C4-2B (cell line): ENCODE measurements around the gene TULP3.

ENCODE experiments used
- H3K27ac ChIP-seq: fragments of 450-650 bp; 2 replicates; pipeline ENCODE4 v1.5.1; 2017
- ZFX ChIP-seq: fragments of 450-650 bp; IDR thresholded peaks from 2 replicates; pipeline ENCODE4 v1.6.1; 2017
- TF ChIP-seq, protein P1 (sequence below): fragments of 450-650 bp; conservative IDR thresholded peaks from 2 replicates; pipeline ENCODE4 v1.5.1; 2017; ENCODE audit warnings: mild to moderate bottlenecking

TULP3 gene

DNA sequence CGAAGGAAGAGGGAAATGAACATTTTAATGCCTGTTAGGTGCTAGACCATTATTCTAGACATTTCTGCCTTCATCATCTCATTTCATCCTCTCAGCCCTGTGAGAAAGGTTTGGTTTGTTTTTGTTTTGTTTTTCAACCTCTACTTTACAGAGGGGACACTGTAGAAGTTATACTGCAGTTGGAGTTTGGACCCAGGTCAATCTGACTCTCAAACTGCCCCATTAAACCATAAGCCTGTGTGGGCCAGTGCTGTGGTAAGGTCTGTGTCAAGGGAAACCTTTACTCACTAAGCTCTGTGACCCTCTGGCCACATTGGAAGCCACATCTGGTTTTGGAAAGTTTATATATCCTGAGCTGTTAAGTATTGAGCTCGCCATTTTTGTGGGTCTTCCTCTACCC is 77.0 kb downstream of the TULP3 start:
- H3K27ac ChIP-seq: no peak overlapping the region
- TF ChIP-seq, protein P1, sequence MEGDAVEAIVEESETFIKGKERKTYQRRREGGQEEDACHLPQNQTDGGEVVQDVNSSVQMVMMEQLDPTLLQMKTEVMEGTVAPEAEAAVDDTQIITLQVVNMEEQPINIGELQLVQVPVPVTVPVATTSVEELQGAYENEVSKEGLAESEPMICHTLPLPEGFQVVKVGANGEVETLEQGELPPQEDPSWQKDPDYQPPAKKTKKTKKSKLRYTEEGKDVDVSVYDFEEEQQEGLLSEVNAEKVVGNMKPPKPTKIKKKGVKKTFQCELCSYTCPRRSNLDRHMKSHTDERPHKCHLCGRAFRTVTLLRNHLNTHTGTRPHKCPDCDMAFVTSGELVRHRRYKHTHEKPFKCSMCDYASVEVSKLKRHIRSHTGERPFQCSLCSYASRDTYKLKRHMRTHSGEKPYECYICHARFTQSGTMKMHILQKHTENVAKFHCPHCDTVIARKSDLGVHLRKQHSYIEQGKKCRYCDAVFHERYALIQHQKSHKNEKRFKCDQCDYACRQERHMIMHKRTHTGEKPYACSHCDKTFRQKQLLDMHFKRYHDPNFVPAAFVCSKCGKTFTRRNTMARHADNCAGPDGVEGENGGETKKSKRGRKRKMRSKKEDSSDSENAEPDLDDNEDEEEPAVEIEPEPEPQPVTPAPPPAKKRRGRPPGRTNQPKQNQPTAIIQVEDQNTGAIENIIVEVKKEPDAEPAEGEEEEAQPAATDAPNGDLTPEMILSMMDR: no peak
- no peak for TF ChIP-seq ZFX

DNA sequence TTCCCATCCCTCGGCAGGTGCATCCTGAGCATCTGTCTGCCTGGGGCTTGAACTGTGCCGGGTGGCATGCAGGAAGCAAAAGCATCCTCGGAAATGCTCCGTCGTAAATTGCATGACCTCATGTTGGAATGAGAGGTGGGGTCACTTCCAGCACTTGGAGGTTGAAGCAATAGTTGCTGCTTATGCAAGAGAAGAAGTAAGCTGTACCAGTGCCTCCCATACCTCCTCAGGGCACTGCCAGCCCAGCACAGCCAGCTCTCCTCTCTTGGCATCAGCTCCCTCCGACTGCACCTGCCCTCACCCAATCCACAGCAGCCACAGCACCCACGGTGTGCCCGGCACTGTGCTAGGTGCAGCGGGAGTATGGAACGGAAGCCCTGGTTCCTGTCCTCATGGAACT is 80.1 kb downstream of the TULP3 start:
- no peak for TF ChIP-seq ZFX
- TF ChIP-seq, protein P1: no peak

DNA sequence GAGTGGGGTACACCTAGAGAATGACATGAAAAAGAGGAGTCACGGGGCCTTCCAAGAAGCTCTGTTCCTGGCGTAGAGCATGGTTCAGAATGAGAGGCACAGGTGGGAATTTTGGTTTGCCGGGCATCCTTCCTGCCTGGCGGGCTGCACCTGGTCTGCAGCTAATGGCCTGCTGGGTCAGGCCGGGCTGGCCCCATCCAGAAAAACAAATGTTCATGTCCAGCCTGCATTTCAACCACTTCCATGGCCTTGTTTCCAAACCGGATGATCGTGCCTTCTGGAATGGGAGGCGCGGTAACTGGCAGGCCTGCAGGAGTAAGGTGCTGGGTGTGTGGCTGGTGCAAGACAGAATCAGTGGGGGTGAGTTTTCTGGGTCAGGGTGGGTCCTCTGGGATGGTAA is 82.9 kb downstream of the TULP3 start:
- TF ChIP-seq, protein P1: no peak
- no peak for TF ChIP-seq ZFX
- no peak overlapping the region for H3K27ac ChIP-seq

More for the DNA sequence above, 80.1 kb downstream of the TULP3 start:
- no peak overlapping the region for H3K27ac ChIP-seq

DNA sequence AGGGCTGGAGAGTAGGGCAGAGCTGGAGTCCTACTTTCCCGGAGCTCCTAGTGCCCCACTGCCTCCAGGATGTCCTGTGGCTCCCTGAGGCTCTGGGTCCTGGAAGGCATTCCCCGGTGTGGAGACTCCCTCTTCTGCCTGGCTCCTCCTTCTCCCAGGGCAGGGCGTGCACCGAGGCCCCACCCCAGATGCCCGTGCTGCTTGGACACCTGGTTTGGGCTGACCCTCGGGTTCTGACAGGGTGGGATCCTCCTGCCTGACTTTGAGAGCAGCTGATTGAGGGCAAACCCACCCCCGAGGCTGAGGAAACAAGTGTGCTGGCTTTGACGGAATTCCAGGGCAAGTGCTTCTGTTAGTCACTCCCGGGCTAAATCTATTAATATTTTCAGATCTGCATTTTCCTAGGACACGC is 83.9 kb downstream of the TULP3 start:
- no peak for TF ChIP-seq ZFX
- H3K27ac ChIP-seq: no peak overlapping the region

DNA sequence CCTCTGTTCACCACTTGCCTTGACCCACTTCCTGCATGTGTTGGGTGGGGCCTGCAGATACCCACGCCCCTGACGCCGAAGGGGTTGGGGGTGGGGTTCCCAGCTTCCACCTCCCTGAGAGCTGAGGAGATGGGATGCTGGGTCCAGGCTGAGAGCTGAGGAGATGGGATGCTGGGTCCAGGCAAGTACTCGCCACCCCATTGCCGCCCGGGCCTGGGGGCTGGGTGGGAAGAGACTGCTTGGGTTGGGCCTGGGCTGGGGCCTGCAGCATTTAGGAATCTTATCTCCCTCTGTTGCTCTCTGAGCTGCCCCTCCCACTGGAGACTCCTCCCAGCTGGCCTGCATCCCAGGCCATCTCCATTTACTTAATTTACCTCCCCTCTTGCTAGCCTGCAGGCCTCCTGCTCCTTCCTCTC is 85.9 kb downstream of the TULP3 start:
- H3K27ac ChIP-seq: no peak overlapping the region
- TF ChIP-seq, protein P1: no peak
- TF ChIP-seq ZFX: no peak

DNA sequence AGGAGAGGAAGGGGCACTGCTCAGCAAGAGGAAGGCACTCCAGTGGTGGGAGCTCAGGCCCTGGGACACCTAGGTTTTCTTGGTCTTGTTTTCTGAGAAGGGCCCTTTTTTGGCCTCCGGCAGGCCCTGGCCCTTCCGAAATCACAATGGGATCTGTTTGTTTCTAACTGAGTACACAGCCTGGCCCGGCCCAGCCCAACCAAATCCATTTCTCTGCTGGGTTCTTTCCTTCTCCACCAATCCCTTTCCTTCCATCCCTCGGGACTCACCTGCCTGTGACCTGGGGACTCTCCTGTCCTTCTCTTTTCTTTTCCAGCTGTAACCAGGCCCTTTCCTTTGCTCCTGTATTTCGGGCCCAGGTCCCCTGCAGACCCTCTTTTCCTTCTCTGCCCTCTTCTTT is 87.1 kb downstream of the TULP3 start:
- TF ChIP-seq, protein P1: no peak
- no peak for TF ChIP-seq ZFX
- no peak overlapping the region for H3K27ac ChIP-seq

DNA sequence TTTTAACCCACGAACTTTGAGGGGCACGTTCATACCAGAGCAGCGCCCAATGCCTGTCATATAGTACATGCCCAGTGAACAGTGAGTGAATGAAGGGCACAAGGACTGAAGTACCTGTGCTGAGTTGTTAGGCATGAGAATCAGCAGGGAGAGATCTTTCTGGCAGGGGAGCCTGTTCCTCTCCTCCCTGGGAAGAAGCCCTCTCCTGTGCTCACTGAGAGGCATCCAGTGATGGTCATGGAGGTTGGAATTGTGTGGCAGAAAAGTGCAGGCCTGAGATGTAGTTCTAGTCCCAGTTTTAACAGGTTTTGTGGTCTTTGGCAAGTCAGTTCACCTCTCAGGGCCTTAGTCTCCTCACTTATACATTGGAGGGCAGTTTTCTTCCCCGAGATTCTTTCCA is 89.1 kb downstream of the TULP3 start:
- TF ChIP-seq, protein P1: no peak
- TF ChIP-seq ZFX: no peak
- no peak overlapping the region for H3K27ac ChIP-seq

DNA sequence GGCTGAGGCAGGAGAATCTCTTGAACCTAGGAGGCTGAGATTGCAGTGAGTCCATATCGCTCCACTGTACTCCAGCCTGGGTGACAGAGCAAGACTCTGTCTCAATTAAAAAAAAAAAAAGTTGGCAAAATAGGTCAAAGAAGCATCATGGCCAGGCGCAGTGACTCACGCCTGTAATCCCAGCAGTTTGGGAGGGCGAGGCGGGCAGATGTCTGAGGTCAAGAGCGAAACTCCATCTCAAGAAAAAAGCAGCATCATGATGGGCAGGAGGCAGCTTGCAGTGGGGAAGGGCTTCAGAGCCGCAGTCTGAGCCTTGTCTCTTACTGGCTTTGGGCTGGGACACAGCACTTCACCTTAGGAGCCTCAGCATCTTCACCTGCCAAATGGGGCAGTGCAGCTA is 89.9 kb downstream of the TULP3 start:
- no peak overlapping the region for H3K27ac ChIP-seq
- no peak for TF ChIP-seq ZFX

DNA sequence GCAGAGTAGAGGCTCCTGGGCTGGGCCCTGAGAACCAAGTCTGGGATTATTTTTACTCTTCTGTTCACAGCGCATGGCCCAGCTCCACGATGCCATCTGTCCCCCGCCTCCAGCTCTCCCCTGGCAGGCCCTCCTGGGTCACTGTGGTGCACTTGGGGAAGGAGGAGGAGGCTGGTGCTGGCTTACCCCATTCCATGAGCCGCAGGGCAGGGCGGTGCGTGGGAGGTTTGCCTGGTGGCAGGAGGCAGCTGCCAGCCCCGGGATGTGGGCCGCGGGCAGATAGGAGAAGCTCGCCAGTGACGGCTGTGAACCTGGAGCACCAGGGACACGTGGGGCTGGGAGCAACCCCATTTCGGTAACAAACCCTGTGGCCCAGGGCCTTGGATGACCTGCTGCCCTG is 91.7 kb downstream of the TULP3 start:
- TF ChIP-seq, protein P1: no peak
- TF ChIP-seq ZFX: no peak
- no peak overlapping the region for H3K27ac ChIP-seq
